A172 (cell line): ENCODE results near the gene ZSWIM3. TPM values are rescaled to one million over a fixed set of nuclear protein-coding genes. Genes with fewer than 3 reads are reported as not detected.
"Not testable (repeated sequence)": the region's sequence is repeated elsewhere in the genome, so short reads cannot be mapped to it uniquely, and the experiment has no call there.

Experiments used
- DNase-seq: peaks from one replicate; pipeline ENCODE4 v3.0.0-alpha.2; 2015; ENCODE audit warnings: low spot score
- total RNA-seq: library from RNA; depleted of rRNA; stranded (reverse); fragments of >200 nt; shearing (Covaris generic); gene quantifications from 2 replicates; pipeline ENCODE4 v1.2.3, GENCODE V29; 2014

The ZSWIM3 gene
- total RNA-seq, 1 experiment from 2014 or later, result 4.2 TPM

GRCh38 chr20:45890077-45890984 lies 32.9 kb downstream of the ZSWIM3 start:
- no peak for DNase-seq

- DNase-seq, result peak; percentile 87
Observed at GRCh38 chr20:45890985-45891983, 33.9 kb downstream of the ZSWIM3 start, which contains the start of the genes CTSA and NEURL2. TSS of gene CTSA (plus strand) at chr20:45891335. CDS start at chr20:45891569, 234 bp downstream. TSS of gene NEURL2 (minus strand) at chr20:45891208. CDS start at chr20:45890991, 217 bp downstream.

GRCh38 chr20:45892049-45892825 lies 34.8 kb downstream of the ZSWIM3 start:
- DNase-seq, result peak; percentile 35

GRCh38 chr20:45892828-45893500 lies 35.5 kb downstream of the ZSWIM3 start:
- no peak for DNase-seq

- no peak for DNase-seq
Observed at GRCh38 chr20:45893831-45894230, 36.4 kb downstream of the ZSWIM3 start.

- DNase-seq, result no peak
Observed at GRCh38 chr20:45894797-45895196, 37.4 kb downstream of the ZSWIM3 start.

- DNase-seq, result no peak
Observed at GRCh38 chr20:45896641-45897161, 39.3 kb downstream of the ZSWIM3 start.

- DNase-seq, result no peak
Observed at GRCh38 chr20:45897289-45897688, 39.9 kb downstream of the ZSWIM3 start.

GRCh38 chr20:45897692-45898091 lies 40.3 kb downstream of the ZSWIM3 start:
- no peak for DNase-seq

- DNase-seq, result no peak
Observed at GRCh38 chr20:45898285-45898684, 40.9 kb downstream of the ZSWIM3 start.

- DNase-seq, result no peak
Observed at GRCh38 chr20:45899046-45899835, 41.8 kb downstream of the ZSWIM3 start.

- not testable (repeated sequence) for DNase-seq
Observed at GRCh38 chr20:45901332-45901731, 43.9 kb downstream of the ZSWIM3 start.

- DNase-seq, result no peak
Observed at GRCh38 chr20:45902199-45902701, 44.8 kb downstream of the ZSWIM3 start.

GRCh38 chr20:45904583-45905504 lies 47.4 kb downstream of the ZSWIM3 start:
- no peak for DNase-seq

- peak; percentile 93 for DNase-seq
Observed at GRCh38 chr20:45905505-45906079, 48.2 kb downstream of the ZSWIM3 start.

GRCh38 chr20:45907219-45907948 lies 50.0 kb downstream of the ZSWIM3 start:
- DNase-seq, result no peak

- no peak for DNase-seq
Observed at GRCh38 chr20:45908084-45908483, 50.7 kb downstream of the ZSWIM3 start.
